Putamen (tissue), 1 donor: ENCODE data around the gene UBR1.
"Not testable (repeated sequence)": the region's sequence is repeated elsewhere in the genome, so short reads cannot be mapped to it uniquely, and the experiment has no call there.

Source experiments
- DNase-seq: peaks from one replicate; pipeline ENCODE4 v3.0.0-alpha.2; 2016; ENCODE audit warnings: low spot score

Gene UBR1

GRCh38 chr15:43056696-43057095, 49.1 kb downstream of the UBR1 start:
- DNase-seq: no peak

GRCh38 chr15:43052860-43053259, 53.0 kb downstream of the UBR1 start:
- no peak for DNase-seq

- no peak for DNase-seq
Observed at GRCh38 chr15:43048935-43049334, 56.9 kb downstream of the UBR1 start.

- no peak for DNase-seq
Observed at GRCh38 chr15:43046484-43046883, 59.4 kb downstream of the UBR1 start.

- DNase-seq: no peak
Observed at GRCh38 chr15:43042885-43043284, 63.0 kb downstream of the UBR1 start.

GRCh38 chr15:43041085-43041484, 64.8 kb downstream of the UBR1 start:
- not testable (repeated sequence) for DNase-seq

GRCh38 chr15:43035240-43035639, 70.6 kb downstream of the UBR1 start:
- not testable (repeated sequence) for DNase-seq

- no peak for DNase-seq
Observed at GRCh38 chr15:43029476-43029875, 76.4 kb downstream of the UBR1 start.

- DNase-seq: no peak
Observed at GRCh38 chr15:43025150-43025549, 80.7 kb downstream of the UBR1 start.

GRCh38 chr15:43014671-43015070, 91.2 kb downstream of the UBR1 start:
- not testable (repeated sequence) for DNase-seq

GRCh38 chr15:43009206-43009605, 96.6 kb downstream of the UBR1 start:
- no peak for DNase-seq

- DNase-seq: no peak
Observed at GRCh38 chr15:43008150-43008549, 97.7 kb downstream of the UBR1 start.

GRCh38 chr15:43007551-43007950, 98.3 kb downstream of the UBR1 start:
- no peak for DNase-seq

GRCh38 chr15:43006991-43007390, 98.8 kb downstream of the UBR1 start:
- no peak for DNase-seq

GRCh38 chr15:43004886-43005595, 100.8 kb downstream of the UBR1 start:
- not testable (repeated sequence) for DNase-seq

GRCh38 chr15:42999201-42999779, 106.5 kb downstream of the UBR1 start:
- no peak for DNase-seq

- no peak for DNase-seq
Observed at GRCh38 chr15:42996871-42997270, 109.0 kb downstream of the UBR1 start.

GRCh38 chr15:42994546-42994945, 111.3 kb downstream of the UBR1 start:
- DNase-seq: no peak

GRCh38 chr15:42992626-42993025, 113.2 kb downstream of the UBR1 start:
- no peak for DNase-seq

GRCh38 chr15:42986693-42987342, 119.0 kb downstream of the UBR1 start:
- no peak for DNase-seq

- no peak for DNase-seq
Observed at GRCh38 chr15:42984493-42985034, 121.3 kb downstream of the UBR1 start.

- not testable (repeated sequence) for DNase-seq
Observed at GRCh38 chr15:42979113-42979512, 126.7 kb downstream of the UBR1 start.
